Endometrial microvascular endothelial cells (primary cell): Measurements from ENCODE around the gene EIF3I. TPM values are rescaled to one million over a fixed set of nuclear protein-coding genes. Genes with fewer than 3 reads are reported as not detected.

Experiments used
- in situ Hi-C: cut with HindIII; loops from 2 replicates; pipeline ENCODE4 v1.10.0; 2017; ENCODE audit warnings: low sequenced_read_pairs, low pct_unique_long_range_greater_than_20kb; ENCODE audit errors: inconsistent ontology term
- total RNA-seq: library from RNA; depleted of rRNA; stranded (reverse); fragments of >200 nt; gene quantifications from one replicate; pipeline ENCODE4 v1.2.3, GENCODE V29; 2015; ENCODE audit errors: inconsistent ontology term

Gene EIF3I
- total RNA-seq, 1 donor from 2014 or later: 474 TPM

DNA sequence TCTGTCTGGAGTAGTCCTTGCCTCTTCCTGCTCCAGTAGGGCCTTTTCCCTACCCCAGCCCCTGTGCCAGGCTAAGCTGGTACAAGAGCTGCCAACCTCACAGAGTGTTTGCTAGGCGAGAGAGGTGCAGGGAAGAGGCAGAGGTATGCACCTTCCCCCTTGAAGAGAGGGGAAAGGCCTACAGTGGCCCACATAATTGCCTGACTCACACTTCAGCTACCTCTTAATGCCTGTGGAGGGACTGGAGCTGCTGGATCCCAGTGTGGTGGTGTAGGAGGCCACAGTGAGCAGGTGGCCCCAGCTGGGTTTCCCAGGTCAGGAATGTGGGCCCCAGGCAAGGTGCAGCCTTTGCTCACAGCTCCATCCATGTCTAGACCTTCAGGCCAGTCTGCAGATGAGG is 25.1 kb upstream of the EIF3I start:
- in situ Hi-C loops: no loop called here

DNA sequence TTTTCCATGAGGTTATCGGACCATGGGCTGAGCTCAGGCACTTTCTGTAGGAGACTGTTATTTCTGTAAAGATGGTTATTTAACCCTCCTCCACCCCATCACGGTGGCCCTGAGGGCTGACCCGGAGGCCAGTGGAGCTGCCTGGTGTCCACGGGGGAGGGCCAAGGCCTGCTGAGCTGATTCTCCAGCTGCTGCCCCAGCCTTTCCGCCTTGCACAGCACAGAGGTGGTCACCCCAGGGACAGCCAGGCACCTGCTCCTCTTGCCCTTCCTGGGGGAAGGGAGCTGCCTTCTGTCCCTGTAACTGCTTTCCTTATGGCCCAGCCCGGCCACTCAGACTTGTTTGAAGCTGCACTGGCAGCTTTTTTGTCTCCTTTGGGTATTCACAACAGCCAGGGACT is 24.4 kb upstream of the EIF3I start:
- in situ Hi-C loops: no loop called here

DNA sequence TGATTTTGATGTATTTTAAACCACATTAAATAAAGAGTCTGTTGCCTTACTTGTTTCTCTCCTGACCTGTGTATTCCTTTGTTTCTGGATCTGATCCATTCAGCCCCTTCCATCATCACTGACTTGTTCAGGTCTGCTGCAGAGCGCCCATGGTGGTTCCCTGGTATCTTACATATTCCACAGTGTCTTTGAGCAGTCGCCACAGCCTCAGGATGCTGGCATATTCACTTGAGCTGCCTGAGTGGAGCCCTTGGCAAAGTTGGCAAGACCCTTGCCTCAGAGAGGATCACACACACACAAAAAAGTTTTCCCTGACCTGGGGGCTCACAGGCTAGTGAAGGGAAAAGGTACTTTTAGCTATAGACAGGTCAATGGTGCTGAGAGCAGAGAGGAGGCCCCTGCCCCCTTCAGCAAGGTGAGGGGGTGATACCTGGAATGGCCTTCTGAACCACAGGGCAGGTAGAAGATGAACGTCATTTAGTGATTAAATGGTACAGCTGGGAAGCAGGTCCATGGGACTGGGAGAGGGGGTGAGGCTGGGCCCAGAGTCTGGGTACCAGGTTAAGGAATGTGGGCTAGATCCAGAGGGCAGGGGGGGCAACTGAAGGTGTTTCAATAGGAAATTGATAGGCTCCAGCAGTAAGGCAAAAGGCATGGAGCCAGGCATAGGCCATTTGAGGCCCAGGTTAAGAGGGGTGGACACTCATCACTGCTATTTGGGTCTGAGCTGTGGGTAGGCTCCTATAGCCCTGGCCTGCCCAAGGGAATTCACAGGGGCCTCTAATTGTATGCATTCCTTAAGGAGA is 23.8 kb upstream of the EIF3I start:
- in situ Hi-C loops: no loop called here

DNA sequence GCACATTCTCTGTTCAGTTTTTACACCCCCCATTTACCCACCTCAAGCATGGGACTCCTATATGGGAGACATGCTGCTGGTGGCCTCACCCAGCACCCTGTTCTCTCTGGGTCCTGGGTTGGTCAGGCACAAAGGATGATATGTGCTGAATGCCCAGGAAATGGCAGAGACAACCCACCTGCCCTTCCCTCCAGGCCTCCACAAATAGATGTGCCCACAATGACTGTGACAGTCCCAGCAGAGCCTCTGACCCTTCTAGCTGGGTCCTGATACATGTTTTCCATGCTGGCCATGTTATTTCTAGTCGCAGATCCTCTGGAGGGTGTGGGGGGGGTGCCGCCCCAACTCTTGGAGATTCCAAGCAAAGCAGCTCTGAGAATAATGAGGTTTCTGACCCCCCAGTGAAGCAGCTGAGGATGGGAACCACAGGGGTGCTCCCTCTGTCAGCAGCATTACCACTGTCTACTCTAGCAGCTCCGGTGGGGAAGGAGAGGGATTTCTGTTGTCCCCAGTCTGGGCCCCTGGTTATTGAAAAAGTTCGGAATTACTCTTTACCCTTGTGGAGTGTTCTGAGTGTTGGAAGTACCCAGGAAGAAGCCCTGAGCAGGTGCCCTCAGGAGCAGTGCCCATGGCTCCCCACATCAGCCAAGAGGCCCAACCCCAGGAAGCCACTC is 23.0 kb upstream of the EIF3I start:
- in situ Hi-C loops: no loop called here

DNA sequence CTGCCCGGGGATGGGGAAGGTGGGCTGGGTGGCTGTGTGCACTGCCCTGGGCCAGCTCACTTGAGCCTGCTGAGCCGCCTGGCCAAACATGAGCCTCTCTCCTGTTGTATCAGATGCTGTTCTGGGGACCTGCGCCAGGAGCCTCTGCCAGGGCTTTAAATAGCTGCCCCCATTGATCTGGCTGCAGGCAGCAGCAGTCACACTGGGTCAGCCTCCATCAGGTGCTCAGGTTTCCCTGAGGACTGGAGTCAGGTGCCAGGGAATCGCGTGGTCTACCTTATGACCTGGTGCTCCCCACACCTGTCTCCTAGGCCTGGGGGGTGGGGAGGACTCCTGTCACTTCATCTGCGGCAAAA is 22.5 kb upstream of the EIF3I start:
- in situ Hi-C loops: no loop called here

DNA sequence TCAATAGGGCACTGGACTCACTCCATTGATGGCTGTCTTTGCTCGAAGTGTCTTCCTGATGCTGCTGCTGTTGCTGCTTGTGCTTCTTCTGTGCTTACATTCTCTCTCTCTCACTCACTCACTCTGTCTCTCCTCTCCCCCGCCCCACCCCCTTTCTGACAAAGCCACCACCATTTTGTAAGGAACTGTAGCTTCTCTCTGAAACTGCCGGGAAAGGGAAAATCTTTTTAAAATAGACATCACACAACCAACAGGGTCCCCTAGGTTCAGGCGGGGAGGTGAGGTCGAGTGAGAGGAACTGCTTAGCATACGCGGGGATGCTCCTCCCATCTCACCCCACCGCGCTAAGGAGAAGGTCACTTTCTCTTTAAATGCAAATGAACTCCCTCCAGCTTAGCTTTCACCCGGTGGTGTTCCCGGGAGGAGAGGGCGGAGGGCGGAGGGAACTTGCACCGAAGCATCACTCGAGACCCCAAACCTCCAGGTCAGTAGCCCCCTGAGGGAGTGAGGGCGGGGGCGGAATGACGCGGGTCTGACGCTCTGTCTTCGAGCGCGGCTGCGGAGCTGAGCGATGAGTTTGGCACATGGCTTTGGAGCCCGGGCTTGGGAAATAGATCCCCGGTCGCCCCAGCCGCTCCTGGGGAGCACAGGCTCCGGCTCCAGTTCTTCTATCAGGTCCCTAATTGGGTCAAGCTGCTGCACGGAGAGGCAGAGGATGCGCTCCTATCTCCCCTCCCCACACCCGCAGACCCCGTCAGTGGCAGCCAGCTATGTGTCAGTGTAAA is 21.8 kb upstream of the EIF3I start, which contains the start of gene CCDC28B:
Gene CCDC28B (plus strand): TSS at position 370 of the 785 bp plus-strand sequence. CDS start 1,341 bp downstream, outside the sequence.
- in situ Hi-C loops: no loop called here

DNA sequence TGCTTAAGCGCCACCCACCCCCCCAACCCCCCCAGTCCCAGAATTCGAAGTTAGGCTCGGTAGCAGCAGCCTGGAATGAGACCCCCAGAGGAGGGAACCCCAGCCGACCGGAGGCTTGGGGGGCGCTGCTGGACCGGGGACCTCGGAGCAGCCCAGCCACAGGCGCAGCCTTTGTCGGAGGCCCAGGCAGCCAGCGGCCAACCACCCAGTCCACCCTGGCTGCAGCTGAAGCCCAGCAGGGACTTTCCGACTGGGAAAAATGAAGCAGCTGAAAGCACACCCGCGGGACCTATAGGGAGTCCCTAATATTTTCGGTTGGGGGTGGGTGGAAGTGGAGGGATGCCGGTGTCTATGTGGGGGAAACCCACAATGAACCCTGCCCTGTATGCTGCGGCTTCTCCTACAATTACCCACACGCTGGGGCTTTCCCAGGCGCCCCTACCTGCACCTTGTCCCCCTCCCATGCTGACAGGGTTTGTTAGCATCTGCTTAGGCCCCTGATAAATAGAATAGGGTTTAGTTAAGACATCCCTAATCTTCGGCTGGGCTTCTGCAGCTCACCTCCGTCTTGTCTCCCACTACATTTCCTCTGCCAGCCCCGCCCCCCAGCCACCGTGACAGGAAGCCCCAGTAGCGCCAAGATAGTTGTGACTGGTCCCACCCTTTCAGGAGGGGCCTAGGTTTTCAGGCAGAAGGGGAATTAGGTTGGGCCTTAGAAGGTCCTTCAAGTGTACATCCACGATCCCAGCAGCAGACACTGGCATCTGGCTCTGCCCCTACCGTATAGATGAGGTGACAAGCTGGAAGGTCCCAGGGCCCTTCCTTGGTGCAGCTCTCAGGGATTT is 21.0 kb upstream of the EIF3I start:
- in situ Hi-C loops: no loop called here

DNA sequence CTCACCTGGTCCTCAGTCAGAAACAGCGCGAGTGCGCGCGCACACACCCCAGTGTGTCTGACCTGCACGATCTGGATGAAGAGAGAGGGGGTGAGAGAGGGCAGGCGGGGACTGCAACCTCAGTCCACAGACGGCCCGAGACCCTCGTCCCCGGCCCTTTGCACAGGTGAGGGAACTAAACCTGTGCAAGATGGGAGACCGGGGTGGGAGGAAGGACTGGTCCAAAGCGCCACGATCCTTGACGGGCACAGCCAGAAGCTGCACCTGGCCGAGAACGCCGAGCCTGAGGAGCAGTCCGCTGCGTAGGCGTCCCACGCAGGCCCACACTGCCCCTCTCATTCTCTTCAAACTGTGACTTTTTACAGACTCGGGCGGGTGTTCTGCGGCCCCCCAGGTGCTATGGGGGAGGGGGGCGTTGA is 17.3 kb upstream of the EIF3I start:
- in situ Hi-C loops: no loop called here

DNA sequence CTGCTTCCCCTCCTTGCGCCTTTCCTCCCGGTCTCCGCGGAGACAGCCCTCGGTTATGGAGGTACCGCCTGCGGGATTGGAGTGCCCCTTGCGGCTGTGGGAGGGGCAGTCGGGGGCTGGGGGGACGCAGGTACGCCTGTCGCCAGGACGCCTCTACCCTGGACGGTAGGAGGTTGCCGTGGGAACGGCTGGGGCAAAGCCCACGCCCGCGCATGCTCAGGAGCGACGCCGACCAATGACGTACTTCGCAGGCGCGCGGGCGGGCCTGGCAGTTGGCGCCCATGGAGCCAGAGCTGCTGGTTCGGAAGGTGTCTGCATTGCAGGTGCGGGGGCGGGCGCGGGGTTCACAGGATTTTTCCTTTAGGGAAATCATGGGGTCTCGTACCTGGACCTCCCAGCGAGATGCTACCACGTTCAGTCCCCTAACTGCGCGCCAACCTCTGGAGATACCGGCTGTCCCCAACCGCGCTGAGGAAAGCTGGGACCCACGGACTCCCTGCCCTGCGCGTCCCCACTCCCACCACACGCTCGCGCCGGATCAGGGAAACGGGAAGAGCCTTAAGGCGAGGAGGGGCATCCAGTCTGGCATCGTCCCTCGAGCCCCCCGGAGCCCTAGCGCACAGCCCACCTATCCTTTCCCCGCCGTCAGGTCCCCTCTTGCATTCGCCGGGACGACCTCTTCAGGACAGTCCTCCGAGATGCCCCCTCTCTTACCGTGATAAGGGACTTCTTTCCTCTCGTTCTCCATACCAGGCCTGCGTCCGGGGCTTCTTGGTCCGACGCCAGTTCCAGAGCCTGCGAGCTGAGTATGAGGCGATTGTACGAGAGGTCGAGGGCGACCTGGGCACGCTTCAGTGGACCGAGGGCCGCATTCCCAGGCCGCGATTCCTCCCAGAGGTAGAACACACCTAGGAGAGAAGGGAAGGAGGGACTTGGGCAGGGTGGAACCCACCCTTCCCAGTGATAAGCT is 16.5 kb upstream of the EIF3I start, which contains the start of gene IQCC:
Gene IQCC (plus strand): TSS at position 271 of the 970 bp plus-strand sequence. CDS start 11 bp downstream, at position 282.
- in situ Hi-C loops: no loop called here

DNA sequence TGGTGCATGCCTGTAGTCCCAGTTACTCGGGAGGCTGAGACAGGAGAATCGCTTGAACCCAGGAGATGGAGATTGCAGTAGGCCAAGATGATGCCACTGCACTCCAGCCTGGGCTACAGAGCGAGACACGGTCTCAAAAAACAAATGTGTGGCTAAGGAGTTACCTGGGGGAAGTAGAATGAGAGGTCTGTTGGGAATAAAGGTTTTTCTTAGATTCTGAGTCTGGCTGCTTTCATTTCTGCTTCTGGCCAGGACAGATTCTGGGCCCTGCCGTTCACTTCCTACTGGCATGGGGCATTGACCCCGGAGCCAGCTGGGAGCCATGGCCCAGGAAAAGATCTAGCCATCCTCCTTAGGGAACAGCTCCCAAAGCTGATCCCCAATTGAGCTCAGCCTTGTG is 13.7 kb upstream of the EIF3I start:
- in situ Hi-C loops: no loop called here

DNA sequence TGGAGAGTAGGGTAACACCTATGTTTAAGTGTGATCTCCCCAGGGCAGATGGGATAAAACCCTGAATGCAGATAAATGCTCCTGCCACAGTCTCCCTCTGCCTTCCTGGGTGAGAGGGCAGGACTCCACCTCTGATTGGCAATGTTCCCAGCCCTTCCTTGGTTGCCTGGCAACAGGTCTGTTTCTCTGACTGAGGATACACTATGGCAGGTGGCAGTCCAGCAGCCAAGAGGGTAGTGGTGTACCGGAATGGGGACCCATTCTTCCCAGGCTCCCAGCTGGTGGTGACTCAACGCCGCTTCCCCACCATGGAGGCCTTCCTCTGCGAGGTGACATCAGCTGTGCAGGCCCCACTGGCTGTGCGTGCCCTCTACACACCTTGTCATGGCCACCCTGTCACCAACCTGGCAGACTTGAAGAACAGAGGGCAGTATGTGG is 13.3 kb upstream of the EIF3I start, which contains the start of gene DCDC2B:
Gene DCDC2B (plus strand): TSS at position 199 of the 438 bp plus-strand sequence. CDS start 5 bp downstream, at position 204.
- in situ Hi-C loops: no loop called here

DNA sequence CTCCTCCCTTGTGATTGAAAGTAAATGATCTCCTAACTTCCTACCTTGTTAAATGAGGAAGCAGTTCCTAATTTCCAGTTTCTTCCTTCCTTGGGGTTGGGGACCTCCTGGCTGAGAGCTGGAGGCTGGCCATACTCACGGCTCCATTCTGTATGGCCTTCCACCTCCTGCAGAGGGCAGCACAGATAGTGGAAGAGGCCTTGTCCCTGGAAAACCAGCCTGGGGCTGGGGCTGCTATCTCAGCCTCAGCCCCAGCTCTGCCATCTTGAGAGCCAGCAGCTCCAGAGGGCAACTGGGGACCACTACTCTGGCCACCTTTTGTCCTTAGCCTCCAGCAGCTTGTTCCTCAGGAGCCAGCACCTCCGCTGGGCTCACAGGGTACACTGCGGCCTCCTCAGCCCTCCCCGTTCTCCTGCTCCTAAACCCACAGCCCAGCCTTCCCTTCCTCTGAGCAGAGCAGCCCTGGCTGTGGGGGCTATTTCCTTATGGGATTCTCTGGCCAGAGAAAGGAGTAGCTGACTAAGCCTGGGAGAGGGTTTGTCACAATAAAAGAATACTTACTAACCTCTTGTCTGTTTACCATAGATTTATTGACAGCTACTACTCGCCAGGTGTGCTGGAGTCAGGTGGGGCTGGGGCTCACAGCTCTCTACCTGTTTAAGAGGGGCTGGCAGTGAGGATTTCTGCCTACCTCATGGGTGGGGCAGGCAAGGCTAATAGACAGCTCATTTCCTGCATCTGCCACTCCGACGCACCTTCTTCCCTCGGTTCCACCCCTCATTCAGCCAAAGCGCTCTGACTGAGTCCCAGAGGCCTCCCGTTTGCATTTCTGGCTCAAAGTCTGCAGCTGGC is 6.4 kb upstream of the EIF3I start:
- in situ Hi-C loops: no loop called here

DNA sequence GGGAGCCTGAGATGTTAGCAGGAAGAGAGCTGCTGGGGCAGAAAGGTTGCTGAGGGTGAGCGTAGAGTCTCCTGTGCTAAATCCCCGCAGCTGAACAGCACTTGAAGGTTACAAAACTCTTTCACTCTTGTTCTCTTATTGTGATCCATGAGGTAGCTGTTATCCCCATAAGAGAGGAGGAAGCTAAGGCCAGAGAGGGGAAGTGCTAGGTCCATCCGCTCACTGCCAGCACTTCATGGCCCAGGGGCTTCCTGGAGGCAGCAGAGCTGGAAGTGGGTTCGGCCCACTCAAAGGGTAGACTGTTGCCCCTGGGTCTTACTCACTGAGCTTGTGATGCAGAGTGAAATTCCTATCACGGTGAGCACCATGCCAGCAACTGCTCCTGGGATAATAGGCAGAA is 5.6 kb upstream of the EIF3I start:
- in situ Hi-C loops: no loop called here

DNA sequence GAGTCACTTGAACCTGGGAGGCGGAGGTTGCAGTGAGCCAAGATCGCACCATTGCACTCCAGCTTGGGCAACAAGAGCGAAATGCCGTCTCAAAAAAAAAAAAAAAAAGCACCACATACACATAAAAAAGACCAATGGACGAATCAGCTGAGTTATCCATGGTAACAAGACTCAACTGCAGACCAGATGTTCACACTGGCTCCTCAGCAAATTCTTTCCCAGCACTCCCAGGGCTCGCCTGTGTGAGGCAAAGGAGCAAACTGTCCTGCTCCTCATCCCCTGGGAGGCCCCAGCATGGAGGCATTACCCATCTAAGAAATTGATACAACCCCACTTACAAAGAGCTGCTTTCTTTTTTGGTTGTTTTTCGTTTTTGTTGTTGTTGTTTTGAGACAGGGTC is 3.2 kb upstream of the EIF3I start:
- in situ Hi-C loops: no loop called here

DNA sequence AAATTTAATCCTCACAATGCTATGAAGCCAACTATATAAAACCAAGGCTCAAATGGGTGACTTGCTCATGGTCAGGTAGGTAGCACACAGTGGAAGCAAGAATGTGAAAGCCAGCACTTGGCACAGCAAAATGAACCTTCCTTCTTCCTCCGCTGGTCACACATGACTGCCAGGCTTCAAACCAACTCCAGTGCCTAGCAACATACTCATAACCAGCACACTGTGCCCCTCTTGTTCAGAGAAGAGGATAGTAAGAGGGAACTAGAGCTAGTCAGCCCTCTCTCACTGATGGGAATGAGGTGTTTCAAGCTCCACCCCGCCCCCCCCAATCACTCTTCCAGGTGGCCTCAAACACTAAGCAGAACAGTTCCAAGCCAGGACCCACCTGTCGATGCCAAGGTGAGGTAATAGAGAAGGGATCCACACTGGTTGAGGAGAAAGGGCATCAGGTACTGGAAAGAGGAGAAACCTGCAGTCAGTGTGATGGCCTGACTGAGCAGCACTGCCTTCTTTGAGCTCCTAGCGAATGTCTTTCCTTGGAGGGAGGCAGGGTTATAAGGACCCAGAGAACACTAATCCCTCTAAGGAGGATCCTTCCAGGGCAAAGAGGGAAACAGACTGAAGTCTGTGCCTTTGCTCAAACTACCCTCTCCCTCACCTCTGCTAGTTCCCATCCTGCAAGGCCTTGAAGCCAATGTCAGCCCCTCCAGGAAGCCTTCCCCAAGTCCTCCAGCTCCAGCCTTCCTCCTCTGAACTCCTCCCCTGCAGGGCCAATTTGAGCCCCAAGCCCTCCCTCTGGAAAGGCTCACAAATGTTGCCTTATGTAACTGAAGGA is 1.2 kb upstream of the EIF3I start:
- in situ Hi-C loops: no loop called here

DNA sequence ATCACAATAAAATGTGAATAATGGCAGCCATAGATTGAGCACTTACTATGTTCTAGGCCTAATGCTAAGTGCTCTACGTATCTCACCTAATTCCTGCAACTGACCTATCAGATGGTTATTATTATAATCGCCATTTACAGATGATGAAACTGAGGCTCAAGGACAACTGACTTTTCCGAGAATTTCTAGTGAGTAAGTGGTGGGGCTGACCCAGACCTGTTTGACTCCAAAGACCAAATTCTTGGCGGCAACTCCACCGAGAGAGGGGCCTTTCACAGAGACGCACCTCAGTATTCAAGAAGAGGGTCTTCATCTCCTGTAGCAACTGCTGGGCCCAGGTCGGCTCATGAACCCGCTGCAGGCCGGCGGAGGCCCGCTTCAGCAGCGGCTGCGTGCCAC is 627 bp upstream of the EIF3I start:
- in situ Hi-C loops: no loop called here
